ENCODE data around the gene PIK3C2B.
"Not testable (repeated sequence)": the region's sequence is repeated elsewhere in the genome, so short reads cannot be mapped to it uniquely, and the experiment has no call there.

Gene PIK3C2B

GRCh38 chr1:204494281-204495077 is at the start of gene PIK3C2B:
Gene PIK3C2B, minus strand, starts transcription at chr1:204494805. Its CDS starts 25,003 bp downstream, at chr1:204469802.
- DNase-seq, result peak; percentile 91

- peak; percentile 61 for DNase-seq
These were observed 49.7 kb upstream of the PIK3C2B start for GRCh38 chr1:204544321-204544720.

- DNase-seq, result no peak
These were observed 47.0 kb upstream of the PIK3C2B start for GRCh38 chr1:204541626-204542025.

GRCh38 chr1:204532832-204533231 is 38.2 kb upstream of the PIK3C2B start:
- DNase-seq, result no peak

GRCh38 chr1:204530932-204531331 is 36.3 kb upstream of the PIK3C2B start:
- no peak for DNase-seq

- no peak for DNase-seq
These were observed 34.8 kb upstream of the PIK3C2B start for GRCh38 chr1:204529371-204529895.

GRCh38 chr1:204528677-204529076 is 34.1 kb upstream of the PIK3C2B start:
- no peak for DNase-seq

- no peak for DNase-seq
These were observed 33.6 kb upstream of the PIK3C2B start for GRCh38 chr1:204528241-204528640.

- DNase-seq, result no peak
These were observed 30.4 kb upstream of the PIK3C2B start for GRCh38 chr1:204524986-204525385.

- DNase-seq, result no peak
These were observed 29.1 kb upstream of the PIK3C2B start for GRCh38 chr1:204523605-204524215.

GRCh38 chr1:204521941-204522521 is 27.4 kb upstream of the PIK3C2B start:
- DNase-seq, result peak; percentile 25

GRCh38 chr1:204520834-204521709 is 26.5 kb upstream of the PIK3C2B start:
- peak; percentile 86 for DNase-seq

GRCh38 chr1:204517382-204517781 is 22.8 kb upstream of the PIK3C2B start:
- not testable (repeated sequence) for DNase-seq

GRCh38 chr1:204516180-204516879 is 21.7 kb upstream of the PIK3C2B start, which contains the start of gene MDM4:
Gene MDM4, plus strand, starts transcription at chr1:204516406. Its CDS starts 9,113 bp downstream, at chr1:204525519.
- DNase-seq, result peak; percentile 99

GRCh38 chr1:204514828-204515227 is 20.2 kb upstream of the PIK3C2B start:
- DNase-seq, result no peak

GRCh38 chr1:204513117-204513716 is 18.6 kb upstream of the PIK3C2B start:
- no peak for DNase-seq

GRCh38 chr1:204511366-204511765 is 16.8 kb upstream of the PIK3C2B start:
- DNase-seq, result no peak

- no peak for DNase-seq
These were observed 14.6 kb upstream of the PIK3C2B start for GRCh38 chr1:204509186-204509635.

GRCh38 chr1:204507317-204508105 is 12.9 kb upstream of the PIK3C2B start:
- peak; percentile 90 for DNase-seq

GRCh38 chr1:204506969-204507316 is 12.3 kb upstream of the PIK3C2B start:
- peak; percentile 99 for DNase-seq

All from OCI-M1 (cell line).